ENCODE data around the gene RAB1B.

- TF ChIP-seq CTCF (IDR thresholded peaks at IDR 0.05 in 4 of 5, conservative IDR thresholded peaks at IDR 0.05 in 1 of 5) (no peak), POLR2A (IDR thresholded peaks at IDR 0.05) (no peak)
These were observed 12.0 kb downstream of the RAB1B start for GRCh38 chr11:66280428-66280827.
